Measurements from ENCODE around the gene DGKI. TPM values are rescaled to one million over a fixed set of nuclear protein-coding genes. Genes with fewer than 3 reads are reported as not detected.

The DGKI gene
- total RNA-seq, 2 donors from 2014 or later = 4.4 to 5.9 TPM

- no peaks in the 10 kb centered on the region for H3K9me3 ChIP-seq
- H3K36me3 ChIP-seq = no peaks in the 10 kb centered on the region
- H3K27ac ChIP-seq = no peak overlapping the region
- TF ChIP-seq CTCF (IDR thresholded peaks at IDR 0.05) = no peak
- H3K4me1 ChIP-seq = no peaks in the 10 kb centered on the region
- no peaks in the 10 kb centered on the region for H3K27me3 ChIP-seq
- no peak overlapping the region for H3K4me3 ChIP-seq
- DNase-seq (ENCODE audit: low spot score) = no peak
Measured at GRCh38 chr7:137647905-137648565, 198.7 kb downstream of the DGKI start.

GRCh38 chr7:137642472-137642871 lies 204.3 kb downstream of the DGKI start:
- H3K36me3 ChIP-seq = no peaks in the 10 kb centered on the region
- no peak overlapping the region for H3K27ac ChIP-seq
- no peaks in the 10 kb centered on the region for H3K9me3 ChIP-seq
- no peaks in the 10 kb centered on the region for H3K27me3 ChIP-seq
- no peak for TF ChIP-seq CTCF (IDR thresholded peaks at IDR 0.05)
- H3K4me3 ChIP-seq = no peak overlapping the region
- no peaks in the 10 kb centered on the region for H3K4me1 ChIP-seq
- DNase-seq (ENCODE audit: low spot score) = no peak

GRCh38 chr7:137642031-137642430 lies 204.7 kb downstream of the DGKI start:
- Histone ChIP-seq H3K27ac (no peak overlapping the region), H3K4me3 (no peak overlapping the region), H3K9me3 (no peaks in the 10 kb centered on the region), H3K36me3 (no peaks in the 10 kb centered on the region), H3K4me1 (no peaks in the 10 kb centered on the region), H3K27me3 (no peaks in the 10 kb centered on the region)
- no peak for TF ChIP-seq CTCF (IDR thresholded peaks at IDR 0.05)
- no peak for DNase-seq (ENCODE audit: low spot score)

GRCh38 chr7:137636376-137636775 lies 210.4 kb downstream of the DGKI start:
- TF ChIP-seq CTCF (IDR thresholded peaks at IDR 0.05) = no peak
- no peaks in the 10 kb centered on the region for H3K36me3 ChIP-seq
- H3K27ac ChIP-seq = no peak overlapping the region
- H3K4me3 ChIP-seq = no peak overlapping the region
- H3K27me3 ChIP-seq = no peaks in the 10 kb centered on the region
- no peaks in the 10 kb centered on the region for H3K9me3 ChIP-seq
- no peak for DNase-seq (ENCODE audit: low spot score)
- no peaks in the 10 kb centered on the region for H3K4me1 ChIP-seq

DNA sequence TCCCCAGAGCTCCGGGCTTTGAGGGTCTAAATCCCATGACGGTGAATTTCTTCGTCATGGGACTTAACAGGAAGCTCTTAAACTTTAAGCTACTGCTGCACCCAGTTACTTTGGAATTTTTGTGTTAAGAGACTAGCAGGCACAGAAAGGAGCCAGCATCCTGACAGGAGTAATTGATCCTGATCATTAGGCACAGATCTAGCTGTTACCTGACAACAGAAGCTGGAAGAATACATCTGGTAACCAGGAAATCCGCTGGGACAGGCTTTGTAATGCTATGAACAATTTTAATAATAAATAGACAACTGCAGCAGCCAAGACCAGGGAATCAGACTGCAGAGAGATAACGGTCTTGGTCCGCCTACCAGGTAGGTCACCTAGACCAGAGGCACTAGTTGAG lies 210.9 kb downstream of the DGKI start:
- H3K4me1 ChIP-seq = no peaks in the 10 kb centered on the region
- no peak for DNase-seq (ENCODE audit: low spot score)
- no peaks in the 10 kb centered on the region for H3K9me3 ChIP-seq
- H3K36me3 ChIP-seq = no peaks in the 10 kb centered on the region
- no peak overlapping the region for H3K4me3 ChIP-seq
- H3K27me3 ChIP-seq = no peaks in the 10 kb centered on the region
- TF ChIP-seq CTCF (IDR thresholded peaks at IDR 0.05) = no peak
- no peak overlapping the region for H3K27ac ChIP-seq

DNA sequence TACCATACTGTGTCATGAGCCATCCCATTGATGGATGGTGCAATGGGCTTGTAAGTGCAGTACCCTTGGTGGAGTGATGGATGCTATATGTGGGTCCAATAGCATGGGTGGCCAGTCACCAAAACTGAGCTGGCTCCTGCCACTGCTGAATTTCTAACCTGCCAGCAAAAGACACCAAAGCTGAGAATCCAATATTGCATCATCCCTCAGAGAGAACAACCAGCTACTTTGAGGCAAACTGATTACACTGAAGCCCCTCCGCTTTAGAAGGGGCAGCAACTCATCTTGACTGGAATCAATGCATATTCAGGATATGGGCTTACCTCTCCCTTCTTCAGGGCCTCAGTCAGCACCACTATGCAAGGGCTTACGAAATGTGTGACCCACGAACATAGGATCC lies 211.6 kb downstream of the DGKI start:
- Histone ChIP-seq H3K9me3 (no peaks in the 10 kb centered on the region), H3K27ac (no peak overlapping the region), H3K4me3 (no peak overlapping the region), H3K4me1 (no peaks in the 10 kb centered on the region), H3K27me3 (no peaks in the 10 kb centered on the region), H3K36me3 (no peaks in the 10 kb centered on the region)
- no peak for TF ChIP-seq CTCF (IDR thresholded peaks at IDR 0.05)
- no peak for DNase-seq (ENCODE audit: low spot score)
